Parathyroid adenoma (tissue), 2 donors: ENCODE results near the gene CTH.
"Not testable (repeated sequence)": the region's sequence is repeated elsewhere in the genome, so short reads cannot be mapped to it uniquely, and the experiment has no call there.

ENCODE experiments used
- H2AFZ ChIP-seq: fragments of 300-600 bp; sonication (generic); one replicate; pipeline ENCODE4 v1.7.0; 2017; ENCODE audit warnings: antibody characterized with exemption, mild to moderate bottlenecking
- H3K27ac ChIP-seq: fragments of 300-600 bp; sonication (generic); one replicate; pipeline ENCODE4 v1.7.0; 2017
- H3K27me3 ChIP-seq: fragments of 300-600 bp; sonication (generic); one replicate; pipeline ENCODE4 v1.7.0; 2017; ENCODE audit warnings: low read length; ENCODE audit not compliant: control insufficient read depth, insufficient read depth
- H3K36me3 ChIP-seq: fragments of 300-600 bp; sonication (generic); one replicate; pipeline ENCODE4 v1.7.0; 2017; ENCODE audit warnings: low read length; ENCODE audit not compliant: control insufficient read depth, insufficient read depth
- H3K4me1 ChIP-seq: fragments of 300-600 bp; sonication (generic); one replicate; pipeline ENCODE4 v1.7.0; 2017; ENCODE audit warnings: control low read depth
- H3K4me2 ChIP-seq: fragments of 300-600 bp; sonication (generic); one replicate; pipeline ENCODE4 v1.7.0; 2017; ENCODE audit warnings: low read length
- H3K4me3 ChIP-seq: fragments of 300-600 bp; sonication (generic); one replicate; pipeline ENCODE4 v1.7.0; 2017; ENCODE audit warnings: low read depth, low read length
- H3K79me2 ChIP-seq: fragments of 300-600 bp; sonication (generic); one replicate; pipeline ENCODE4 v1.7.0; 2017; ENCODE audit warnings: control low read depth
- H3K9ac ChIP-seq: fragments of 300-600 bp; sonication (generic); one replicate; pipeline ENCODE4 v1.7.0; 2017; ENCODE audit warnings: mild to moderate bottlenecking
- H3K9me3 ChIP-seq: fragments of 300-600 bp; sonication (generic); one replicate; pipeline ENCODE4 v1.7.0; 2017; ENCODE audit warnings: low read length; ENCODE audit not compliant: control insufficient read depth
- CTCF ChIP-seq: fragments of 300-600 bp; sonication (generic); IDR thresholded peaks from one replicate; pipeline ENCODE4 v1.7.0; 2017; ENCODE audit warnings: antibody characterized with exemption, mild to moderate bottlenecking
- donor health status: primary hyperparathyroidism.

CTH gene

DNA sequence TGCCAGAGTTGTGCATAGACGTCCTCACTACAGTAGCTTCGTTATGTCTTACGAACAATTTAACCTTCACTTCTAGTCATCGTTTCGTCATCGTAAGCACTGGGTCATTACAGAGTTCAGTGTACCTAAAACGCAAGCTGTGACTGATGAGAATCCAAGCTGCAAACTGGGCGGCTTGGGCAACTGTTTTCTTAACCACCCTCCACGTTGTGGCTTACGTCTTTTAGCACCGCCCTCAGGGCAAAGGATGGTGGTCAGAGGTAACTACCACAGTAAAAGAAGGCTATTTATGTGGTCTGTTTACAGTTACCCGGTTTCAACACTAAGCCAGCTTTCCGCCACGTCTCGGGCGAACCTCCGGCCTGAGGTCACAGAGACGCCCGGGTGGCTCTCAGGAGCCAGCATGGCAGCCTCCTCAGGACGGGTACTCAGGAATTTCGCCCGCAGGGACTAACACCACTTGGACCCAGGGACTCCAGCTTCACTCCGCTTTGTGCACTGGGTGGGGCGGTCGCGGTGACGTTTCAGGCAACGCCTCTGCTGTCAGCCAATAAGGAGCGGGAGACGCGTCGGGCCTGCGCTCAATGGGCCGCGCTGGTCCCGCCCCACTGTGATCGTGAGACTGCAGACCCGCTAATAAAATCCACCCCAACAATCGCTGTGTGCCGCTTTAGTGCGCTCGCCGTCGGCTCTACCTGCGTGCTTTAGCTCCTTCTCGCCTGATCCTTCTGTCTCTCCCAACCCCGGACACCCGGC, at the start of gene CTH:
CTH (plus strand) TSS at position 665 of the 756 bp plus-strand sequence. CDS start 148 bp downstream, outside the sequence.
- no peak for TF ChIP-seq CTCF

GRCh38 chr1:70361727-70362398, 49.2 kb upstream of the CTH start:
- TF ChIP-seq CTCF: no peak
- Histone ChIP-seq H3K27me3 (no peaks in the 10 kb centered on the region), H3K9ac (no peak overlapping the region), H3K9me3 (no peaks in the 10 kb centered on the region), H3K4me3 (no peak overlapping the region), H2AFZ (no peak overlapping the region), H3K36me3 (no peaks in the 10 kb centered on the region), H3K27ac (no peak overlapping the region), H3K79me2 (no peaks in the 10 kb centered on the region), H3K4me1 (no peaks in the 10 kb centered on the region), H3K4me2 (peak overlapping the region; percentile 21)

More for the DNA sequence above, at the start of gene CTH:
- H3K79me2 ChIP-seq: no peaks in the 10 kb centered on the region
- H3K4me1 ChIP-seq: peaks cover 2% of the 10 kb centered on the region
- H2AFZ ChIP-seq: peak within 1 kb of the TSS; percentile 89
- no peaks in the 10 kb centered on the region for H3K27me3 ChIP-seq
- peak within 1 kb of the TSS; percentile 97 for H3K4me2 ChIP-seq
- H3K36me3 ChIP-seq: no peaks in the 10 kb centered on the region
- peak within 1 kb of the TSS; percentile 93 for H3K27ac ChIP-seq
- H3K4me3 ChIP-seq: peak within 1 kb of the TSS; percentile 74
- H3K9ac ChIP-seq: peak within 1 kb of the TSS; percentile 72
- no peaks in the 10 kb centered on the region for H3K9me3 ChIP-seq

- H3K27me3 ChIP-seq: no peaks in the 10 kb centered on the region
- H3K36me3 ChIP-seq: no peaks in the 10 kb centered on the region
- no peaks in the 10 kb centered on the region for H3K9me3 ChIP-seq
- TF ChIP-seq CTCF: no peak
- no peaks in the 10 kb centered on the region for H3K79me2 ChIP-seq
- H3K4me3 ChIP-seq: no peak overlapping the region
- H3K4me1 ChIP-seq: no peaks in the 10 kb centered on the region
- H3K27ac ChIP-seq: no peak overlapping the region
- H2AFZ ChIP-seq: no peak overlapping the region
- no peak overlapping the region for H3K9ac ChIP-seq
- H3K4me2 ChIP-seq: no peak overlapping the region
Measured at GRCh38 chr1:70364439-70364838, 46.6 kb upstream of the CTH start.

DNA sequence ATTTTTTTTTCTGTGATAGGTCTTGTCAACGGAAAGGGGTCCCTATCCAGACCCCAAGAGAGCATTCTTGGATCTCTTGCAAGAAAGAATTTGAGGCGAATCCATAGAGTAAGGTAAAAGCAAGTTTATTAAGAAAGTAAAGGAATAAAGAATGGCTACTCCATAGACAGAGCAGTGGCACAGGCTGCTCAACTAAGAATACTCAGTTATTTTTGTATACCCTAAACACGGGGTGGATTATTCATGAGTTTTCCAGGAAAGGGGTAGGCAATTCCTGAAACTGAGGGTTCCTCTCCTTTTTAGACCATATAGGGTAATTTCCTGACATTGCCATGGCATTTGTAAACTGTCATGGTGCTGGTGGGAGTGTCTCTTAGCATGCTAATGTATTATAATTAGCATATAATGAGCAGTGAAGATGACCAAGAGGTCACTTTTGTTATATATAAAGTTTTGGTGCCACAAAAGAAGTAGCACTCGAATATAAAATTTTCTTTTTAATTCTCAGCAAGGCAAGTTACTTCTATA, 44.6 kb upstream of the CTH start:
- not testable (repeated sequence) for H3K79me2 ChIP-seq, H2AFZ ChIP-seq, H3K27me3 ChIP-seq, H3K9me3 ChIP-seq, H3K4me1 ChIP-seq, H3K4me2 ChIP-seq, H3K9ac ChIP-seq, H3K4me3 ChIP-seq, H3K36me3 ChIP-seq, H3K27ac ChIP-seq

GRCh38 chr1:70366997-70367396, 44.1 kb upstream of the CTH start:
- H2AFZ ChIP-seq, H3K36me3 ChIP-seq, H3K4me2 ChIP-seq, H3K4me3 ChIP-seq, H3K79me2 ChIP-seq, H3K27ac ChIP-seq, H3K9ac ChIP-seq, H3K9me3 ChIP-seq, H3K4me1 ChIP-seq, H3K27me3 ChIP-seq: not testable (repeated sequence)

DNA sequence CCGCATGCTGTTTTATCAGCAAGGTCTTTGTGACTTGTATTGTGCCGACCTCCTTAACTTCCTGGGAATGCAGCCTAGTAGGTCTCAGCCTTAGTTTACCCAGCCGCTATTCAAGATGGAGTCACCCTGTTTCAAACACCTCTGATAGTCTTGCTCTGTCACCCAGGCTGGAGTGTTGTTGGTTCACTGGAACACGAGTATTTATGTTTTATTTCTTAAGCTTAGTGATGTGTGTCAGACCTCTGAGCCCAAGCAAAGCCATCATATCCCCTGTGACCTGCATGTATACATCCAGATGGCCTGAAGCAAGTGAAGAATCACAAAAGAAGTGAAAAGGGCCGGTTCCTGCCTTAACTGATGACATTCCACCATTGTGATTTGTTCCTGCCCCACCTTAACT, 43.7 kb upstream of the CTH start:
- H3K9ac ChIP-seq, H3K79me2 ChIP-seq, H3K4me2 ChIP-seq, H3K27me3 ChIP-seq, H3K9me3 ChIP-seq, H3K4me1 ChIP-seq, H3K4me3 ChIP-seq, H3K27ac ChIP-seq, H3K36me3 ChIP-seq, H2AFZ ChIP-seq: not testable (repeated sequence)

GRCh38 chr1:70371586-70371985, 39.5 kb upstream of the CTH start:
- H3K36me3 ChIP-seq, H3K4me3 ChIP-seq, H3K27ac ChIP-seq, H3K79me2 ChIP-seq, H3K9me3 ChIP-seq, H2AFZ ChIP-seq, H3K27me3 ChIP-seq, H3K9ac ChIP-seq, H3K4me2 ChIP-seq, H3K4me1 ChIP-seq: not testable (repeated sequence)
